VCaP (cell line): ENCODE data around the gene FMN1.

ENCODE experiments used
- H3K27ac ChIP-seq: fragments of 450-650 bp; 2 replicates; pipeline ENCODE4 v1.5.1; 2017
- CTCF ChIP-seq: fragments of 450-650 bp; conservative IDR thresholded peaks from 2 replicates; pipeline ENCODE4 v1.5.1; 2017; ENCODE audit warnings: mild to moderate bottlenecking, moderate library complexity

Gene FMN1

GRCh38 chr15:33206366-33206765 lies 11.9 kb upstream of the FMN1 start:
- no peak overlapping the region for H3K27ac ChIP-seq
- no peak for TF ChIP-seq CTCF

GRCh38 chr15:33204926-33205325 lies 10.4 kb upstream of the FMN1 start:
- TF ChIP-seq CTCF = no peak
- no peak overlapping the region for H3K27ac ChIP-seq

- TF ChIP-seq CTCF = no peak
- H3K27ac ChIP-seq = no peak overlapping the region
These were observed 9.6 kb upstream of the FMN1 start for GRCh38 chr15:33204087-33204486.

- H3K27ac ChIP-seq = no peak overlapping the region
- TF ChIP-seq CTCF = no peak; the same call in 1 of the 2 replicates
These were observed 7.1 kb upstream of the FMN1 start for GRCh38 chr15:33201491-33202231.

- H3K27ac ChIP-seq = no peak overlapping the region
- no peak for TF ChIP-seq CTCF
These were observed 6.4 kb upstream of the FMN1 start for GRCh38 chr15:33200903-33201302.

- TF ChIP-seq CTCF = no peak
- H3K27ac ChIP-seq = no peak overlapping the region
These were observed 5.9 kb upstream of the FMN1 start for GRCh38 chr15:33200444-33200843.

- TF ChIP-seq CTCF = no peak
- no peak overlapping the region for H3K27ac ChIP-seq
These were observed 4.0 kb upstream of the FMN1 start for GRCh38 chr15:33198541-33198940.
